ENCODE measurements around the gene CP.

DNA sequence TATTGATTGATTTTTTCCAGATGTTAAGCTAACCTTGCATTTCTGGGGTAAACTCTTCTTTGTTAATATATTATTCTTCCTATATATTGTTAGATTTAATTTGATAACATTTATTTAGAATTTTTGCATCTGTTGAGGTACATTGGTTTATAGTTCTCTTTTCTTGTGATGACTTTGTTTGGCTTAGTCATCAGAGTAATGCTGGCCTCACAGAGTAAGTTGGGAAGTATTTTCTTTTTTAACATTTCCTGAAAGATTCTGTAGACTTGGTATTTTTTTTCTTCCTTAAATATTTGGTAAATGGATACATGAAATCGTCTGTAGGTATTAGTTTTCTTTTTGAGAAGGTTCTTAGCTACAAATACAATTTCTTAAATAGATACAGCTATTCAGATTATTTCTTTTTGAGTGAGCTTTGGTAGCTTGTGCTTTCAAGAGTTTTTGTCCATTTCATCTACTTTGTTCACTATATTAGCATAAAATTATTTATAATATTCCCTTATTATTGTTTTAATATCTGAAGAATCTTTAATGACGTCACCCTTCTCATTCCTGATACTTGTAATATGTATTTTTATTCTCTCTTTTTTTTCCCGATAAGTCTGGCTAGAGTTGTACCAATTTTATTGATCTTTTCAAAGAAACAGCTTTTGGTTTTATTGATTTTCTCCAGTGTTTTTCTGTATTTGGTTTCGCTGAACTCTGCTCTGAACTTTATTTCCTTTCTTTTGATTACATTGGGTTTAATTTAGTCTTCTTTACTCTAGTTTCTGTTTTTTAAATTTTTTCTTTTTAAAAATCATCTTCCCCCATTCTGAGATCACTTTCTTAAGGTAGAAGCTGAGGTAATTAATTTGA, 98.7 kb downstream of the CP start:
- TF ChIP-seq CTCF (optimal IDR thresholded peaks at IDR 0.05 in 1 of 3, IDR thresholded peaks at IDR 0.05 in 1 of 3, conservative IDR thresholded peaks at IDR 0.05 in 1 of 3; ENCODE audit: extremely low read depth in 1 of 3, insufficient read depth in 2 of 3, low read length in 3 of 3) (no peak), EZH2 (IDR thresholded peaks at IDR 0.05; ENCODE audit: low read length) (no peak)

All from keratinocyte (primary cell).